HepG2 (cell line): ENCODE results near the gene CACNA1D. TPM values are rescaled to one million over a fixed set of nuclear protein-coding genes. Genes with fewer than 3 reads are reported as not detected.
A peak's percentile ranks its signal among the peaks of the same experiment; 100 is the strongest.

Experiments used
- ATF1 ChIP-seq: IDR thresholded peaks from 2 replicates; pipeline ENCODE4 v1.6.1; 2016; ENCODE audit warnings: mild to moderate bottlenecking, control low read depth
- HIVEP1 ChIP-seq: sonication (generic); formaldehyde crosslinking; IDR thresholded peaks from 2 replicates; pipeline ENCODE4 v1.4.0; 2020; ENCODE audit warnings: mild to moderate bottlenecking, missing genetic modification reagents
- MED8 ChIP-seq: sonication (generic); formaldehyde crosslinking; IDR thresholded peaks from 2 replicates; pipeline ENCODE4 v1.8.1; 2023; ENCODE audit warnings: mild to moderate bottlenecking, missing genetic modification reagents; ENCODE audit not compliant: insufficient replicate concordance
- MEF2D ChIP-seq: sonication (generic); formaldehyde crosslinking; IDR thresholded peaks from 2 replicates; pipeline ENCODE4 v1.5.1; 2020; ENCODE audit warnings: mild to moderate bottlenecking, missing genetic modification reagents
- NCOA2 ChIP-seq: sonication (generic); formaldehyde crosslinking; IDR thresholded peaks from 2 replicates; pipeline ENCODE4 v1.8.0; 2022; ENCODE audit warnings: inconsistent platforms
- NR2F6 ChIP-seq, 2 experiments: IDR thresholded peaks; 2 replicates each; pipeline ENCODE4 v1.6.1; 2016; ENCODE audit warnings: antibody characterized with exemption in 1 of 2, mild to moderate bottlenecking in 1 of 2
- SKI ChIP-seq: fragments of 450-650 bp; IDR thresholded peaks from one replicate; pipeline ENCODE4 v1.6.1; 2018; ENCODE audit warnings: mild to moderate bottlenecking; ENCODE audit not compliant: partially characterized antibody
- SMAD3 ChIP-seq: sonication (generic); formaldehyde crosslinking; IDR thresholded peaks from 2 replicates; pipeline ENCODE4 v1.4.0; 2020; ENCODE audit warnings: missing genetic modification reagents
- SMYD3 ChIP-seq: sonication (generic); formaldehyde crosslinking; IDR thresholded peaks from 2 replicates; pipeline ENCODE4 v1.8.1; 2023; ENCODE audit warnings: mild to moderate bottlenecking, missing genetic modification reagents
- SSRP1 ChIP-seq: IDR thresholded peaks from 2 replicates; pipeline ENCODE4 v1.6.1; 2016; ENCODE audit warnings: control low read depth
- ZBTB38 ChIP-seq: sonication (generic); formaldehyde crosslinking; IDR thresholded peaks from 2 replicates; pipeline ENCODE4 v1.5.1; 2020; ENCODE audit warnings: mild to moderate bottlenecking, missing genetic modification reagents
- polyA plus RNA-seq, 8 experiments: library from polyadenylated mRNA; depleted of rRNA in 3 of 8; stranded (reverse) in 7 of 8; unstranded in 1 of 8; fragments of >200 nt; fragmentation: Illumina TruSeq in 4 of 8; extraction: Trizol in 4 of 8; gene quantifications; 2 replicates each; pipeline versions ENCODE4 v1.2.1 to v1.2.3, GENCODE V29; 2011 to 2016; ENCODE audit warnings: low read depth in 4 of 8, missing spikeins in 1 of 8, mixed read lengths in 1 of 8; ENCODE audit not compliant: insufficient read depth in 1 of 8
- total RNA-seq, 5 experiments: library from RNA; depleted of rRNA; stranded (reverse); fragments of >200 nt; fragmentation: Illumina TruSeq; extraction: Trizol; gene quantifications; 2 replicates each; pipeline ENCODE4 v1.2.3, GENCODE V29; 2016; ENCODE audit warnings: low read depth in 1 of 5
- TF ChIP-seq, protein P1 (sequence below): sonication (generic); formaldehyde crosslinking; IDR thresholded peaks from 2 replicates; pipeline ENCODE4 v1.4.0; 2020; ENCODE audit warnings: missing genetic modification reagents
- TF ChIP-seq, protein P2 (sequence below): sonication (generic); formaldehyde crosslinking; conservative IDR thresholded peaks from 2 replicates; pipeline ENCODE4 v1.4.0; 2020; ENCODE audit warnings: mild to moderate bottlenecking, missing genetic modification reagents, moderate library complexity
- TF ChIP-seq, protein P3 (sequence below): sonication (generic); formaldehyde crosslinking; IDR thresholded peaks from 2 replicates; pipeline ENCODE4 v1.5.1; 2020; ENCODE audit warnings: mild to moderate bottlenecking, missing genetic modification reagents, moderate library complexity
- TF ChIP-seq, protein P4 (sequence below): sonication (generic); formaldehyde crosslinking; IDR thresholded peaks from 2 replicates; pipeline ENCODE4 v1.5.0; 2020; ENCODE audit warnings: missing genetic modification reagents
- TF ChIP-seq, protein P5 (sequence below): sonication (generic); formaldehyde crosslinking; IDR thresholded peaks from 2 replicates; pipeline ENCODE4 v1.4.0; 2020; ENCODE audit warnings: missing genetic modification reagents, borderline replicate concordance

CACNA1D gene
- total and polyA plus RNA-seq, 2 of the 13 experiments (the other 11 are each of a cell fraction or from before 2014, with no cell fraction given) = 0.26 to 0.38 TPM

DNA sequence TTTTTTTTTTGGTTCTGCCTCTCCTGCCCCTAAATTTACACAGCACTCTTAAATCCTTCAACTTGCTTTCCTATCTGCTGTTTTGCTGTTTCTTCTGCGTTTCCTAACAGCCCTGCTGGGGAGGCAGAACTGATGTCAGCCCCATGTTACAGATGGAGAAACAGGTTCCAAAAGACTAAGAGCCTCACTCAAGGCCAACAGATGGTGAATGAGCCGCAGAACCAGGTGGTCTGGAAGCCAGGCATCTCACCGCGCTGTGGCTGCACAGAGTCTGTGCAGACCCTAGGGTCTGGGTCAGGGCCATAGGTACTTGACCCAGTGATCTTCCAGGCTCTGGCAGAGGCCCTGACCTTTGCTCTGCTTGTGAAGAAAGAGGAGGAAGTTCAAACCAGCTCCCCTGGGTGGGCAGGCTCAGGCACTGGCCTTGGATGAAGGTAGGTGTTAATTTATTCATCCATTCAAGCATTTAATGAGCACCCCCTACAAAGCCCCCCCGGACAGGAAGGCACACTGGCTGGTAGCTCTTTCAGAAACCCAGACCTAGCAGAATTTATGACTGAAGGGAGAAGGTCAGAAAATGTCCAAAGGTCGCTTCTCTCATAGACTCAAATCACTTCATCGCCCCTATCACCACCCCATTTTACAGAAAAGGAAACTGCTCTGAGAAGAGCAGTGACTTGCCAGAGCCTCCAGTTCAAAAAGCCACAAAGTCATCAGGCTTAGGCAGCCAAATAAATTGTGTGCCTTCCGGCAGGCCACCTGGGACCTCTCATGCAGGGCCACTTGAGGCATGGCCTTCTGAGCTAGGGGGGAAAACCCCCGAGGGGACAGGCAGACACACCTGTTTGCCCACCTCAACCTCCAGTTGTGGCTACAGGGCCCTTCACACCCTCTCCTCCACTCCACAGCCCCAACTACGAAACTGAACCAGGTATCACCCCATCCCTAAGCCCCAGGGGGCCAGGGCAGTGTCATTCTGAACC lies 349.1 kb downstream of the CACNA1D start (continued):
- TF ChIP-seq SMYD3 (CRISPR knock-in tag) = no peak
- TF ChIP-seq, protein P1, sequence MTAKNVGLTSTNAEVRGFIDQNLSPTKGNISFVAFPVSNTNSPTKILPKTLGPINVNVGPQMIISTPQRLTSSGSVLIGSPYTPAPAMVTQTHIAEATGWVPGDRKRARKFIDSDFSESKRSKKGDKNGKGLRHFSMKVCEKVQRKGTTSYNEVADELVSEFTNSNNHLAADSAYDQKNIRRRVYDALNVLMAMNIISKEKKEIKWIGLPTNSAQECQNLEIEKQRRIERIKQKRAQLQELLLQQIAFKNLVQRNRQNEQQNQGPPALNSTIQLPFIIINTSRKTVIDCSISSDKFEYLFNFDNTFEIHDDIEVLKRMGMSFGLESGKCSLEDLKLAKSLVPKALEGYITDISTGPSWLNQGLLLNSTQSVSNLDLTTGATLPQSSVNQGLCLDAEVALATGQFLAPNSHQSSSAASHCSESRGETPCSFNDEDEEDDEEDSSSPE (CRISPR knock-in tag) = no peak
- TF ChIP-seq SMAD3 (CRISPR knock-in tag) = no peak
- TF ChIP-seq, protein P2, sequence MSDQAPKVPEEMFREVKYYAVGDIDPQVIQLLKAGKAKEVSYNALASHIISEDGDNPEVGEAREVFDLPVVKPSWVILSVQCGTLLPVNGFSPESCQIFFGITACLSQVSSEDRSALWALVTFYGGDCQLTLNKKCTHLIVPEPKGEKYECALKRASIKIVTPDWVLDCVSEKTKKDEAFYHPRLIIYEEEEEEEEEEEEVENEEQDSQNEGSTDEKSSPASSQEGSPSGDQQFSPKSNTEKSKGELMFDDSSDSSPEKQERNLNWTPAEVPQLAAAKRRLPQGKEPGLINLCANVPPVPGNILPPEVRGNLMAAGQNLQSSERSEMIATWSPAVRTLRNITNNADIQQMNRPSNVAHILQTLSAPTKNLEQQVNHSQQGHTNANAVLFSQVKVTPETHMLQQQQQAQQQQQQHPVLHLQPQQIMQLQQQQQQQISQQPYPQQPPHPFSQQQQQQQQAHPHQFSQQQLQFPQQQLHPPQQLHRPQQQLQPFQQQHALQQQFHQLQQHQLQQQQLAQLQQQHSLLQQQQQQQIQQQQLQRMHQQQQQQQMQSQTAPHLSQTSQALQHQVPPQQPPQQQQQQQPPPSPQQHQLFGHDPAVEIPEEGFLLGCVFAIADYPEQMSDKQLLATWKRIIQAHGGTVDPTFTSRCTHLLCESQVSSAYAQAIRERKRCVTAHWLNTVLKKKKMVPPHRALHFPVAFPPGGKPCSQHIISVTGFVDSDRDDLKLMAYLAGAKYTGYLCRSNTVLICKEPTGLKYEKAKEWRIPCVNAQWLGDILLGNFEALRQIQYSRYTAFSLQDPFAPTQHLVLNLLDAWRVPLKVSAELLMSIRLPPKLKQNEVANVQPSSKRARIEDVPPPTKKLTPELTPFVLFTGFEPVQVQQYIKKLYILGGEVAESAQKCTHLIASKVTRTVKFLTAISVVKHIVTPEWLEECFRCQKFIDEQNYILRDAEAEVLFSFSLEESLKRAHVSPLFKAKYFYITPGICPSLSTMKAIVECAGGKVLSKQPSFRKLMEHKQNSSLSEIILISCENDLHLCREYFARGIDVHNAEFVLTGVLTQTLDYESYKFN (CRISPR knock-in tag) = peak; percentile 79
- TF ChIP-seq HIVEP1 (CRISPR knock-in tag) = peak; percentile 41; the same call in 1 of the 2 replicates
- TF ChIP-seq SSRP1 (CRISPR knock-in tag) = peak; percentile 90
- TF ChIP-seq, protein P3, sequence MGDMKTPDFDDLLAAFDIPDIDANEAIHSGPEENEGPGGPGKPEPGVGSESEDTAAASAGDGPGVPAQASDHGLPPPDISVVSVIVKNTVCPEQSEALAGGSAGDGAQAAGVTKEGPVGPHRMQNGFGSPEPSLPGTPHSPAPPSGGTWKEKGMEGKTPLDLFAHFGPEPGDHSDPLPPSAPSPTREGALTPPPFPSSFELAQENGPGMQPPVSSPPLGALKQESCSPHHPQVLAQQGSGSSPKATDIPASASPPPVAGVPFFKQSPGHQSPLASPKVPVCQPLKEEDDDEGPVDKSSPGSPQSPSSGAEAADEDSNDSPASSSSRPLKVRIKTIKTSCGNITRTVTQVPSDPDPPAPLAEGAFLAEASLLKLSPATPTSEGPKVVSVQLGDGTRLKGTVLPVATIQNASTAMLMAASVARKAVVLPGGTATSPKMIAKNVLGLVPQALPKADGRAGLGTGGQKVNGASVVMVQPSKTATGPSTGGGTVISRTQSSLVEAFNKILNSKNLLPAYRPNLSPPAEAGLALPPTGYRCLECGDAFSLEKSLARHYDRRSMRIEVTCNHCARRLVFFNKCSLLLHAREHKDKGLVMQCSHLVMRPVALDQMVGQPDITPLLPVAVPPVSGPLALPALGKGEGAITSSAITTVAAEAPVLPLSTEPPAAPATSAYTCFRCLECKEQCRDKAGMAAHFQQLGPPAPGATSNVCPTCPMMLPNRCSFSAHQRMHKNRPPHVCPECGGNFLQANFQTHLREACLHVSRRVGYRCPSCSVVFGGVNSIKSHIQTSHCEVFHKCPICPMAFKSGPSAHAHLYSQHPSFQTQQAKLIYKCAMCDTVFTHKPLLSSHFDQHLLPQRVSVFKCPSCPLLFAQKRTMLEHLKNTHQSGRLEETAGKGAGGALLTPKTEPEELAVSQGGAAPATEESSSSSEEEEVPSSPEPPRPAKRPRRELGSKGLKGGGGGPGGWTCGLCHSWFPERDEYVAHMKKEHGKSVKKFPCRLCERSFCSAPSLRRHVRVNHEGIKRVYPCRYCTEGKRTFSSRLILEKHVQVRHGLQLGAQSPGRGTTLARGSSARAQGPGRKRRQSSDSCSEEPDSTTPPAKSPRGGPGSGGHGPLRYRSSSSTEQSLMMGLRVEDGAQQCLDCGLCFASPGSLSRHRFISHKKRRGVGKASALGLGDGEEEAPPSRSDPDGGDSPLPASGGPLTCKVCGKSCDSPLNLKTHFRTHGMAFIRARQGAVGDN (CRISPR knock-in tag) = peak; percentile 33; the same call in 1 of the 2 replicates
- peak; percentile 25 for TF ChIP-seq SKI
- TF ChIP-seq ATF1 (CRISPR knock-in tag) = 0 out of 2 replicates have a peak, but pooled peaks have one; percentile 15
- peak; percentile 91 for TF ChIP-seq NR2F6 (IDR thresholded peaks at IDR 0.05)
- peak; percentile 96 for TF ChIP-seq NR2F6 (CRISPR knock-in tag; IDR thresholded peaks at IDR 0.05)
- TF ChIP-seq, protein P4, sequence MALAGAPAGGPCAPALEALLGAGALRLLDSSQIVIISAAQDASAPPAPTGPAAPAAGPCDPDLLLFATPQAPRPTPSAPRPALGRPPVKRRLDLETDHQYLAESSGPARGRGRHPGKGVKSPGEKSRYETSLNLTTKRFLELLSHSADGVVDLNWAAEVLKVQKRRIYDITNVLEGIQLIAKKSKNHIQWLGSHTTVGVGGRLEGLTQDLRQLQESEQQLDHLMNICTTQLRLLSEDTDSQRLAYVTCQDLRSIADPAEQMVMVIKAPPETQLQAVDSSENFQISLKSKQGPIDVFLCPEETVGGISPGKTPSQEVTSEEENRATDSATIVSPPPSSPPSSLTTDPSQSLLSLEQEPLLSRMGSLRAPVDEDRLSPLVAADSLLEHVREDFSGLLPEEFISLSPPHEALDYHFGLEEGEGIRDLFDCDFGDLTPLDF = 0 out of 2 replicates have a peak, but pooled peaks have one; percentile 51
- peak; percentile 79 for TF ChIP-seq MED8
- no peak for TF ChIP-seq ZBTB38 (CRISPR knock-in tag)
- 0 out of 2 replicates have a peak, but pooled peaks have one; percentile 9 for TF ChIP-seq NCOA2 (CRISPR knock-in tag)
- peak; percentile 45 for TF ChIP-seq MEF2D (CRISPR knock-in tag)
- TF ChIP-seq, protein P5, sequence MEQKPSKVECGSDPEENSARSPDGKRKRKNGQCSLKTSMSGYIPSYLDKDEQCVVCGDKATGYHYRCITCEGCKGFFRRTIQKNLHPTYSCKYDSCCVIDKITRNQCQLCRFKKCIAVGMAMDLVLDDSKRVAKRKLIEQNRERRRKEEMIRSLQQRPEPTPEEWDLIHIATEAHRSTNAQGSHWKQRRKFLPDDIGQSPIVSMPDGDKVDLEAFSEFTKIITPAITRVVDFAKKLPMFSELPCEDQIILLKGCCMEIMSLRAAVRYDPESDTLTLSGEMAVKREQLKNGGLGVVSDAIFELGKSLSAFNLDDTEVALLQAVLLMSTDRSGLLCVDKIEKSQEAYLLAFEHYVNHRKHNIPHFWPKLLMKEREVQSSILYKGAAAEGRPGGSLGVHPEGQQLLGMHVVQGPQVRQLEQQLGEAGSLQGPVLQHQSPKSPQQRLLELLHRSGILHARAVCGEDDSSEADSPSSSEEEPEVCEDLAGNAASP (CRISPR knock-in tag) = peak; percentile 72; the same call in 1 of the 2 replicates
